ENCODE data around the gene PDXP. TPM values are rescaled to one million over a fixed set of nuclear protein-coding genes. Genes with fewer than 3 reads are reported as not detected.

Gene PDXP
- total and polyA plus RNA-seq, 2 of the 4 experiments (the other 2 are of a cell fraction): 5.4 to 24.1 TPM

Small RNA genes within 50 kb of the gene (microRNA-seq; reads per million reads assigned to microRNA genes)
- not detected for gene RN7SL385P (ENCODE audit: insufficient read depth, insufficient read length)

Small RNA genes within 50 kb of the gene (small RNA-seq; reads per million reads assigned to genes)
- gene RN7SL385P: 0 to 0.07 (median 0) reads per million in 5 experiments

Other genes with a start within 250 kb of the PDXP start
- gene ELFN2, start 231.2 kb upstream of the PDXP start, total RNA-seq (2012; rRNA removed): 0.72 and 0.83 TPM in 2 replicates
- gene ELFN2, start 231.2 kb upstream of the PDXP start, polyA plus RNA-seq (2012; rRNA removed): 5.0 and 6.3 TPM in 2 replicates
- not detected in 2 replicates for gene MFNG, start 172.3 kb upstream of the PDXP start, total RNA-seq (2012; rRNA removed)
- gene MFNG, start 172.3 kb upstream of the PDXP start, polyA plus RNA-seq (2012; rRNA removed): 0.15 and 0.24 TPM in 2 replicates
- gene CARD10, start 139.3 kb upstream of the PDXP start, total RNA-seq (2012; rRNA removed): 6.1 TPM in 2 replicates
- gene CARD10, start 139.3 kb upstream of the PDXP start, polyA plus RNA-seq (2012; rRNA removed): 18.4 and 19.8 TPM in 2 replicates
- 4.7 and 6.1 TPM in 2 replicates for gene CDC42EP1, start 98.2 kb upstream of the PDXP start, total RNA-seq (2012; rRNA removed)
- gene CDC42EP1, start 98.2 kb upstream of the PDXP start, polyA plus RNA-seq (2012; rRNA removed): 47.3 and 59.2 TPM in 2 replicates
- gene LGALS2, start 78.6 kb upstream of the PDXP start, total RNA-seq (2012; rRNA removed): not detected in 2 replicates
- not detected in 2 replicates for gene LGALS2, start 78.6 kb upstream of the PDXP start, polyA plus RNA-seq (2012; rRNA removed)
- 17.2 and 19.7 TPM in 2 replicates for gene GGA1, start 49.9 kb upstream of the PDXP start, total RNA-seq (2012; rRNA removed)
- gene GGA1, start 49.9 kb upstream of the PDXP start, polyA plus RNA-seq (2012; rRNA removed): 48.5 and 50.4 TPM in 2 replicates
- gene SH3BP1, start 19.1 kb upstream of the PDXP start, total RNA-seq (2012; rRNA removed): 8.8 and 10.8 TPM in 2 replicates
- 30.0 and 33.3 TPM in 2 replicates for gene SH3BP1, start 19.1 kb upstream of the PDXP start, polyA plus RNA-seq (2012; rRNA removed)
- 9,081 and 15,383 TPM in 2 replicates for gene LGALS1, start 16.9 kb downstream of the PDXP start, total RNA-seq (2012; rRNA removed)
- gene LGALS1, start 16.9 kb downstream of the PDXP start, polyA plus RNA-seq (2012; rRNA removed): 11,896 and 18,749 TPM in 2 replicates
- 16.0 and 29.7 TPM in 2 replicates for gene NOL12, start 27.6 kb downstream of the PDXP start, total RNA-seq (2012; rRNA removed)
- gene NOL12, start 27.6 kb downstream of the PDXP start, polyA plus RNA-seq (2012; rRNA removed): 25.6 and 25.7 TPM in 2 replicates
- 46.4 and 47.5 TPM in 2 replicates for gene TRIOBP, start 38.3 kb downstream of the PDXP start, total RNA-seq (2012; rRNA removed)
- gene TRIOBP, start 38.3 kb downstream of the PDXP start, polyA plus RNA-seq (2012; rRNA removed): 65.5 and 69.8 TPM in 2 replicates
- 25.6 and 32.3 TPM in 2 replicates for gene GCAT, start 149.2 kb downstream of the PDXP start, total RNA-seq (2012; rRNA removed)
- gene GCAT, start 149.2 kb downstream of the PDXP start, polyA plus RNA-seq (2012; rRNA removed): 20.6 and 26.2 TPM in 2 replicates
- gene GALR3, start 164.7 kb downstream of the PDXP start, total RNA-seq (2012; rRNA removed): not detected in 2 replicates
- not detected in 2 replicates for gene GALR3, start 164.7 kb downstream of the PDXP start, polyA plus RNA-seq (2012; rRNA removed)
- 18.5 and 20.3 TPM in 2 replicates for gene ANKRD54, start 185.6 kb downstream of the PDXP start, total RNA-seq (2012; rRNA removed)
- gene ANKRD54, start 185.6 kb downstream of the PDXP start, polyA plus RNA-seq (2012; rRNA removed): 31.3 and 31.5 TPM in 2 replicates
- 464 and 593 TPM in 2 replicates for gene EIF3L, start 190.7 kb downstream of the PDXP start, total RNA-seq (2012; rRNA removed)
- gene EIF3L, start 190.7 kb downstream of the PDXP start, polyA plus RNA-seq (2012; rRNA removed): 354 and 391 TPM in 2 replicates
- 12.2 and 12.4 TPM in 2 replicates for gene MICALL1, start 247.6 kb downstream of the PDXP start, total RNA-seq (2012; rRNA removed)
- gene MICALL1, start 247.6 kb downstream of the PDXP start, polyA plus RNA-seq (2012; rRNA removed): 22.3 and 25.3 TPM in 2 replicates